ENCODE measurements around the gene NSD2. TPM values are rescaled to one million over a fixed set of nuclear protein-coding genes. Genes with fewer than 3 reads are reported as not detected.

NSD2 gene
- polyA plus RNA-seq, 1 donor (not counting 4 experiments of a cell fraction or from before 2014, with no cell fraction given), result 22.6 TPM

DNA sequence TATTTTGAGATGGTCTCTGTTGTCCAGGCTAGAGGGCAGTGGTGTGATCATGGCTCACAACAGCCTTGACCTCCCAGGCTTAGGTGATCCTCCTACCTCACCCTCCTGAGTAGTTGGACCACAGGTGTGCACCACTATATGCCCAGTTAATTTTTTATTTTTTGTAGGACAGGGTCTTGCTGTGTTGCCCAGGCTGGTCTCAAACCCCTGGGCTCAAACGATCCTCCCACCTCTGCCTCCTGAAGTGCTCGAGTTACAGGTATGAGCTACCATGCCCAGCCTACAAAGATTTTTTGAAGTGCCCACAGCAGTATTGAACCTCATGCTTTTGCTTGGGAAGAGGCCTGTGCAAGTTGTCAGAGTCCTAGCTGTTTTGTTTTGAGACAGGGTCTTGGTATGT lies 31.1 kb downstream of the NSD2 start:
- H2AFZ ChIP-seq (ENCODE audit: control insufficient read depth, low read length), result no peak overlapping the region
- no peaks in the 10 kb centered on the region for H3K9me3 ChIP-seq (ENCODE audit: control insufficient read depth, low read depth, low read length)
- peaks cover 3 to 22% of the 10 kb centered on the region in 2 experiments for H3K36me3 ChIP-seq (ENCODE audit: control insufficient read depth in 2 of 2, extremely low read depth in 1 of 2, insufficient read depth in 2 of 2, low read length in 2 of 2)
- peaks cover 19% of the 10 kb centered on the region for H4K20me1 ChIP-seq (ENCODE audit: control insufficient read depth, extremely low read depth, insufficient read depth, low read length)
- no peaks in the 10 kb centered on the region for H3K9me1 ChIP-seq (ENCODE audit: control insufficient read depth, extremely low read depth, insufficient read depth, low read length)
- no peak overlapping the region for H3K27ac ChIP-seq (ENCODE audit: control insufficient read depth, insufficient read depth, low read length)
- no peak for TF ChIP-seq EZH2 (IDR thresholded peaks at IDR 0.05; ENCODE audit: low read length)
- TF ChIP-seq, protein P1, sequence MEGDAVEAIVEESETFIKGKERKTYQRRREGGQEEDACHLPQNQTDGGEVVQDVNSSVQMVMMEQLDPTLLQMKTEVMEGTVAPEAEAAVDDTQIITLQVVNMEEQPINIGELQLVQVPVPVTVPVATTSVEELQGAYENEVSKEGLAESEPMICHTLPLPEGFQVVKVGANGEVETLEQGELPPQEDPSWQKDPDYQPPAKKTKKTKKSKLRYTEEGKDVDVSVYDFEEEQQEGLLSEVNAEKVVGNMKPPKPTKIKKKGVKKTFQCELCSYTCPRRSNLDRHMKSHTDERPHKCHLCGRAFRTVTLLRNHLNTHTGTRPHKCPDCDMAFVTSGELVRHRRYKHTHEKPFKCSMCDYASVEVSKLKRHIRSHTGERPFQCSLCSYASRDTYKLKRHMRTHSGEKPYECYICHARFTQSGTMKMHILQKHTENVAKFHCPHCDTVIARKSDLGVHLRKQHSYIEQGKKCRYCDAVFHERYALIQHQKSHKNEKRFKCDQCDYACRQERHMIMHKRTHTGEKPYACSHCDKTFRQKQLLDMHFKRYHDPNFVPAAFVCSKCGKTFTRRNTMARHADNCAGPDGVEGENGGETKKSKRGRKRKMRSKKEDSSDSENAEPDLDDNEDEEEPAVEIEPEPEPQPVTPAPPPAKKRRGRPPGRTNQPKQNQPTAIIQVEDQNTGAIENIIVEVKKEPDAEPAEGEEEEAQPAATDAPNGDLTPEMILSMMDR (optimal IDR thresholded peaks at IDR 0.05 in 1 of 3, IDR thresholded peaks at IDR 0.05 in 1 of 3, conservative IDR thresholded peaks at IDR 0.05 in 1 of 3; ENCODE audit: extremely low read depth in 1 of 3, insufficient read depth in 2 of 3, low read length in 3 of 3), result no peak
- H3K4me3 ChIP-seq (ENCODE audit: control insufficient read depth in 2 of 3, extremely low read depth in 1 of 3, insufficient read depth in 2 of 3, low read depth in 1 of 3, low read length in 3 of 3), result no peak overlapping the region
- DNase-seq (ENCODE audit: low read depth, low spot score), result no peak
- dilution Hi-C loops (cut with MboI; ENCODE audit: extremely low pct_ligation_motif_present, low sequenced_read_pairs), result no loop called here
- peaks cover 75% of the 10 kb centered on the region for H3K79me2 ChIP-seq (ENCODE audit: control insufficient read depth, insufficient read depth, low read length)
- no peak overlapping the region for H3K4me2 ChIP-seq (ENCODE audit: control insufficient read depth, extremely low read depth, insufficient read depth, low read depth, low read length)
- peaks cover under 1% of the 10 kb centered on the region for H3K4me1 ChIP-seq (ENCODE audit: control insufficient read depth, extremely low read depth, insufficient read depth, low read length)
- no peak for FAIRE-seq
- H3K27me3 ChIP-seq (ENCODE audit: control insufficient read depth, extremely low read depth, insufficient read depth, low read length), result no peaks in the 10 kb centered on the region
- no peak overlapping the region for H3K9ac ChIP-seq (ENCODE audit: control insufficient read depth, extremely low read depth, insufficient read depth, low read length)

DNA sequence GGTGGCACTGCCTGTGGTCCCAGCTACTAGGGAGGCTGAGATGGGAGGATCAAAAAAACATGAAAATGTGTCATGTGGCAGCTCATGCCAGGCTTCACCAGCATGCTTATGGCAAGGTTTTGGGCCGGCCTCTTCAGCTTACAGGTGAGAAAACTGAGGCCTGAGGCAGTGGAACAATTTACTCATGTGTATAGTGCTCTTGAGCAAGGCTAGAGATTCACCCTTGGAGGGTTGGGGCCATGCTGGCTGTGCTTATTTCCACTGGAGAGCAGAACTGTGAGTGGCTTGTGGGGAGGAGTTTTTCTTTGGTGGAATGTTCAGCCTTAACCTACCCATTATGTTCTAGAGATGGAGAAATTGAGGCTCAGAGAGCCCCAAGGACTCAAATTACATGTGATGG lies 31.8 kb downstream of the NSD2 start:
- dilution Hi-C loops (cut with MboI; ENCODE audit: extremely low pct_ligation_motif_present, low sequenced_read_pairs), result no loop called here
- no peaks in the 10 kb centered on the region for H3K9me3 ChIP-seq (ENCODE audit: control insufficient read depth, low read depth, low read length)
- no peak overlapping the region for H3K27ac ChIP-seq (ENCODE audit: control insufficient read depth, insufficient read depth, low read length)
- H3K9ac ChIP-seq (ENCODE audit: control insufficient read depth, extremely low read depth, insufficient read depth, low read length), result no peak overlapping the region
- peaks cover 70% of the 10 kb centered on the region for H3K79me2 ChIP-seq (ENCODE audit: control insufficient read depth, insufficient read depth, low read length)
- H2AFZ ChIP-seq (ENCODE audit: control insufficient read depth, low read length), result no peak overlapping the region
- H3K4me2 ChIP-seq (ENCODE audit: control insufficient read depth, extremely low read depth, insufficient read depth, low read depth, low read length), result no peak overlapping the region
- no peak for FAIRE-seq
- H3K27me3 ChIP-seq (ENCODE audit: control insufficient read depth, extremely low read depth, insufficient read depth, low read length), result no peaks in the 10 kb centered on the region
- no peak for TF ChIP-seq EZH2 (IDR thresholded peaks at IDR 0.05; ENCODE audit: low read length)
- TF ChIP-seq, protein P1 (optimal IDR thresholded peaks at IDR 0.05 in 1 of 3, IDR thresholded peaks at IDR 0.05 in 1 of 3, conservative IDR thresholded peaks at IDR 0.05 in 1 of 3; ENCODE audit: extremely low read depth in 1 of 3, insufficient read depth in 2 of 3, low read length in 3 of 3), result no peak
- peaks cover 9% of the 10 kb centered on the region for H3K4me1 ChIP-seq (ENCODE audit: control insufficient read depth, extremely low read depth, insufficient read depth, low read length)
- DNase-seq (ENCODE audit: low read depth, low spot score), result no peak
- H3K4me3 ChIP-seq (ENCODE audit: control insufficient read depth in 2 of 3, extremely low read depth in 1 of 3, insufficient read depth in 2 of 3, low read depth in 1 of 3, low read length in 3 of 3), result no peak overlapping the region
- peaks cover 3 to 22% of the 10 kb centered on the region in 2 experiments for H3K36me3 ChIP-seq (ENCODE audit: control insufficient read depth in 2 of 2, extremely low read depth in 1 of 2, insufficient read depth in 2 of 2, low read length in 2 of 2)
- H4K20me1 ChIP-seq (ENCODE audit: control insufficient read depth, extremely low read depth, insufficient read depth, low read length), result peaks cover 19% of the 10 kb centered on the region
- peaks cover 1% of the 10 kb centered on the region for H3K9me1 ChIP-seq (ENCODE audit: control insufficient read depth, extremely low read depth, insufficient read depth, low read length)
